HG02884 (cell line): Measurements from ENCODE around the gene TTI1.
"Not testable (repeated sequence)": the region's sequence is repeated elsewhere in the genome, so short reads cannot be mapped to it uniquely, and the experiment has no call there.

Source experiments
- ATAC-seq: cut with Tn5 transposase; IDR thresholded peaks from one replicate; pipeline ENCODE4 v1.9.1; 2021; ENCODE audit warnings: mild to moderate bottlenecking, moderate library complexity; ENCODE audit not compliant: unreplicated experiment

TTI1 gene

GRCh38 chr20:37970856-37971245 lies 62.4 kb downstream of the TTI1 start:
- ATAC-seq: no peak

- no peak for ATAC-seq
Observed at GRCh38 chr20:37969949-37970855, 63.1 kb downstream of the TTI1 start.

- ATAC-seq: no peak
Observed at GRCh38 chr20:37968841-37969401, 64.3 kb downstream of the TTI1 start.

- ATAC-seq: not testable (repeated sequence)
Observed at GRCh38 chr20:37963483-37963882, 69.8 kb downstream of the TTI1 start.

GRCh38 chr20:37961066-37961465 lies 72.2 kb downstream of the TTI1 start:
- no peak for ATAC-seq

GRCh38 chr20:37958856-37959520 lies 74.3 kb downstream of the TTI1 start:
- no peak for ATAC-seq

- no peak for ATAC-seq
Observed at GRCh38 chr20:37956107-37956585, 77.1 kb downstream of the TTI1 start.

GRCh38 chr20:37955511-37955910 lies 77.7 kb downstream of the TTI1 start:
- no peak for ATAC-seq

GRCh38 chr20:37954626-37955025 lies 78.6 kb downstream of the TTI1 start:
- ATAC-seq: no peak

- no peak for ATAC-seq
Observed at GRCh38 chr20:37954190-37954589, 79.1 kb downstream of the TTI1 start.

- no peak for ATAC-seq
Observed at GRCh38 chr20:37948956-37949355, 84.3 kb downstream of the TTI1 start.

- ATAC-seq: no peak
Observed at GRCh38 chr20:37947943-37948342, 85.3 kb downstream of the TTI1 start.

GRCh38 chr20:37946946-37947345 lies 86.3 kb downstream of the TTI1 start:
- no peak for ATAC-seq

- no peak for ATAC-seq
Observed at GRCh38 chr20:37945091-37945547, 88.1 kb downstream of the TTI1 start.

GRCh38 chr20:37944456-37944981 lies 88.7 kb downstream of the TTI1 start:
- no peak for ATAC-seq

GRCh38 chr20:37943501-37944455 lies 89.5 kb downstream of the TTI1 start:
- ATAC-seq: no peak

GRCh38 chr20:37943033-37943432 lies 90.2 kb downstream of the TTI1 start:
- no peak for ATAC-seq

- no peak for ATAC-seq
Observed at GRCh38 chr20:37941992-37942391, 91.3 kb downstream of the TTI1 start.

GRCh38 chr20:37941332-37941731 lies 91.9 kb downstream of the TTI1 start:
- ATAC-seq: no peak

- ATAC-seq: no peak
Observed at GRCh38 chr20:37940858-37941257, 92.4 kb downstream of the TTI1 start.
